ENCODE data around the gene TRNAU1AP.

The TRNAU1AP gene

DNA sequence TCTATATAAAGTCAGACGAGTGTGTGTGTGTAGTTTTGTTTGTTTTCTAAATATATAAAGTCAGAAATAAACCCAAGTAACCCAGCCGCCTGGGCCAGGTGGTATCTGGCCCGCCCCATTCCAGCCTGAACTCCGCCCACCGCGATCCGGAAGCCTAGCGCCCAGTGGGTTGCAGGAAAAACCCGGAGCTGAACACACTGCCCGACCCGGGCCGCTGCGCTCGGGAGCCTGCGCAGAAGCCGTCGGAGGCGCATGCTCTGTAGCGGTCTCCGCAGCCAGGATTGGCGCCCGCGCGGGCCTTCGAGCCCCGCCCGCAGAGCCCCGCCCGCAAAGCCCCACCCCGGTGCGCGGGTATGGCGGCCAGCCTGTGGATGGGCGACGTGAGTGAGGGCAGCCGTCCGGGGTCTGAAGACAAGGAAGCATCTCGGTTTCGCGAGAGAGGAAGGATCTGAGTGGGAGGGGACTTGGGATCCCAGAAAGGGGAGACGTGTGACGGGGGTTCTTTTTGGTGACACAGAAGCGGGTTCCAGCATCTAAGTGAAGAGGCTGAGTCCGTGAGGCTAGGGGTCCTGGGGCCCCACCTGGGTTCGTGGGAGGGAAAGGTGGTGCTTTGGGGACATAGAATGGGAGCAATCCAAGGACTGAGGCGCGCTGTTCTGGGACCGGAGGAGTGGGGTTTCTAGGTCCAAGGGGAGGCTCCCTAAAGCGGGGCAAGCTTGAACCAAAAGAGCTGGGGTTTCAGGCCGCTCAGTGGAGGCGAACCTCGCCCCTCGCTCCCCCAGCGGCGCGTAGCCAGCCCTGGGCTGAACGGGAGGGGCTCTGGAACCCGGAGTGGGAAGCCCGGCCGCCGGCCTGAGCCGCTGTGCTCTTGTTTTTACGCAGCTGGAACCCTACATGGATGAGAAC is at the start of gene TRNAU1AP:
Gene TRNAU1AP (plus strand): TSS at position 328 of the 906 bp plus-strand sequence. CDS start 26 bp downstream, at position 354.
- TF ChIP-seq RAD21 (IDR thresholded peaks at IDR 0.05; ENCODE audit: low read depth) = no peak
- no peak for TF ChIP-seq EP300 (IDR thresholded peaks at IDR 0.05; ENCODE audit: borderline replicate concordance)
- peak; percentile 85 for TF ChIP-seq TAF1 (IDR thresholded peaks at IDR 0.05; ENCODE audit: low read depth)
- TF ChIP-seq, protein P1, sequence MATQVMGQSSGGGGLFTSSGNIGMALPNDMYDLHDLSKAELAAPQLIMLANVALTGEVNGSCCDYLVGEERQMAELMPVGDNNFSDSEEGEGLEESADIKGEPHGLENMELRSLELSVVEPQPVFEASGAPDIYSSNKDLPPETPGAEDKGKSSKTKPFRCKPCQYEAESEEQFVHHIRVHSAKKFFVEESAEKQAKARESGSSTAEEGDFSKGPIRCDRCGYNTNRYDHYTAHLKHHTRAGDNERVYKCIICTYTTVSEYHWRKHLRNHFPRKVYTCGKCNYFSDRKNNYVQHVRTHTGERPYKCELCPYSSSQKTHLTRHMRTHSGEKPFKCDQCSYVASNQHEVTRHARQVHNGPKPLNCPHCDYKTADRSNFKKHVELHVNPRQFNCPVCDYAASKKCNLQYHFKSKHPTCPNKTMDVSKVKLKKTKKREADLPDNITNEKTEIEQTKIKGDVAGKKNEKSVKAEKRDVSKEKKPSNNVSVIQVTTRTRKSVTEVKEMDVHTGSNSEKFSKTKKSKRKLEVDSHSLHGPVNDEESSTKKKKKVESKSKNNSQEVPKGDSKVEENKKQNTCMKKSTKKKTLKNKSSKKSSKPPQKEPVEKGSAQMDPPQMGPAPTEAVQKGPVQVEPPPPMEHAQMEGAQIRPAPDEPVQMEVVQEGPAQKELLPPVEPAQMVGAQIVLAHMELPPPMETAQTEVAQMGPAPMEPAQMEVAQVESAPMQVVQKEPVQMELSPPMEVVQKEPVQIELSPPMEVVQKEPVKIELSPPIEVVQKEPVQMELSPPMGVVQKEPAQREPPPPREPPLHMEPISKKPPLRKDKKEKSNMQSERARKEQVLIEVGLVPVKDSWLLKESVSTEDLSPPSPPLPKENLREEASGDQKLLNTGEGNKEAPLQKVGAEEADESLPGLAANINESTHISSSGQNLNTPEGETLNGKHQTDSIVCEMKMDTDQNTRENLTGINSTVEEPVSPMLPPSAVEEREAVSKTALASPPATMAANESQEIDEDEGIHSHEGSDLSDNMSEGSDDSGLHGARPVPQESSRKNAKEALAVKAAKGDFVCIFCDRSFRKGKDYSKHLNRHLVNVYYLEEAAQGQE (IDR thresholded peaks at IDR 0.05; ENCODE audit: low read depth) = no peak
- TF ChIP-seq, protein P2, sequence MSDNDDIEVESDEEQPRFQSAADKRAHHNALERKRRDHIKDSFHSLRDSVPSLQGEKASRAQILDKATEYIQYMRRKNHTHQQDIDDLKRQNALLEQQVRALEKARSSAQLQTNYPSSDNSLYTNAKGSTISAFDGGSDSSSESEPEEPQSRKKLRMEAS (IDR thresholded peaks at IDR 0.05) = peak; percentile 66
- no peak for TF ChIP-seq FOXM1 (IDR thresholded peaks at IDR 0.05; ENCODE audit: borderline replicate concordance, low read depth)
- TF ChIP-seq TCF12 (IDR thresholded peaks at IDR 0.05; ENCODE audit: low read depth) = peak; percentile 55; the same call in 1 of the 2 replicates
- TF ChIP-seq EGR1 (IDR thresholded peaks at IDR 0.05) = no peak
- no peak for TF ChIP-seq CREB1 (IDR thresholded peaks at IDR 0.05; ENCODE audit: low read depth)
- TF ChIP-seq, protein P3, sequence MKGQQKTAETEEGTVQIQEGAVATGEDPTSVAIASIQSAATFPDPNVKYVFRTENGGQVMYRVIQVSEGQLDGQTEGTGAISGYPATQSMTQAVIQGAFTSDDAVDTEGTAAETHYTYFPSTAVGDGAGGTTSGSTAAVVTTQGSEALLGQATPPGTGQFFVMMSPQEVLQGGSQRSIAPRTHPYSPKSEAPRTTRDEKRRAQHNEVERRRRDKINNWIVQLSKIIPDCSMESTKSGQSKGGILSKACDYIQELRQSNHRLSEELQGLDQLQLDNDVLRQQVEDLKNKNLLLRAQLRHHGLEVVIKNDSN (IDR thresholded peaks at IDR 0.05) = peak; percentile 37; the same call in 1 of the 2 replicates
- TF ChIP-seq TEAD4 (IDR thresholded peaks at IDR 0.05) = peak; percentile 28
- TF ChIP-seq ZBTB7A (IDR thresholded peaks at IDR 0.05; ENCODE audit: low read depth) = peak; percentile 81; the same call in 1 of the 2 replicates
- TF ChIP-seq YY1 (IDR thresholded peaks at IDR 0.05; ENCODE audit: low read depth) = peak; percentile 92
- TF ChIP-seq NFIC (IDR thresholded peaks at IDR 0.05) = peak; percentile 25; the same call in 1 of the 2 replicates

DNA sequence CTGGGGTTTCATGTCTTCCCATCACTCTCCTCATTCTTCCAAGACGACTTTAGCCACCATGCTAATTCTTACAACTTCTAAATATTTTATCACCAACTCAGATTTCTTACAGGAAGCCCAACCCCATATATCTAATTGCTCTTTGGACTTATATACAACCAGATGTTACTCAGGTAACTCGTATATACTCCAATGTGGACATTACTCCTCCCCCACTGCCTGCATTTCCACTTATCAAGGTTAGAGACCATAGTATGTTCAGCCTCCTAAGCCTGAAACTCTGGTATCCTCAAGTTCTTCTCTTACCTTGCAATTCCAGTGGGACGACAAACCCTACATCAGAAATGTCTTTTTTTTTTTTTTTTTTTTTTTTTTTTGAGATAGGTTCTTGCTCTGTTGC is 49.8 kb upstream of the TRNAU1AP start:
- TF ChIP-seq TCF12 (IDR thresholded peaks at IDR 0.05; ENCODE audit: low read depth) = no peak
- TF ChIP-seq ZBTB7A (IDR thresholded peaks at IDR 0.05; ENCODE audit: low read depth) = no peak
- no peak for TF ChIP-seq EGR1 (IDR thresholded peaks at IDR 0.05)

DNA sequence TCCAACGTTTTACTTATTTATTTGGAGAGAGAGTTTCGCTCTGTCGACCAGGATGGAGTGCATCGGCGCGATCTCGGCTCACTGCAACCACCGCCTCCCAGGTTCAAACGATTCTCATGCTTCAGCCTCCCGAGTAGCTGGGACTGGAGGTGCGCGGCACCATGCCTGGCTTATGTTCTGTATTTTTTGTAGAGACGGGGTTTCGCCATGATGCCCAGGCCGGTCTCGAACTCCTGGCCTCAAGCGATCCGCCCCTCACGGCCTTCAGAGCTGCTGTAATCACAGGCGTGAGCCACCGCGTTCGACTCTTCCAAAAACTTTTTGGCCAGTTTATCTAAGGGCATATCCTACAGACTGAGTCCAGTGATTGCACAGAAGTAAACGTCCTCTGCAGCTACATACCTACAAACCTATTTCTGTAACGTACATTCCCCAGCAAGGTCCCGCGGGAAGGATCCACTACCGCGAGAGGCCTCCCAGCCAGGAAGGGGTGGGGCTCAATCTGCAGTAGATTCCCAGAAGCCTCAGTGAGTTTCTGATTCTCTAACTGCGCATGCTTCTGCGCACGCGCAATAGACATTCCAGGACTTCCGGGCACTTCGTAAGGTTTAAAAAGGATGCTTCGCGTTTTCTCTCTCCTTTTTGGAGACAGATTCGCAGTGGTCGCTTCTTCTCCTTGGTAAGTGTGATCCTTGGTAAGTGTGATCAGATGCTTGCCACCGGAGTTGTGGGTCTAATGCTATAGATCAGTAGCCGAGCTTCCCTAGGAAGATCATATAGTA is 47.3 kb upstream of the TRNAU1AP start, which contains the start of gene RCC1:
Gene RCC1 (plus strand): TSS at position 638 of the 782 bp plus-strand sequence. CDS start 23,824 bp downstream, outside the sequence.
- TF ChIP-seq TCF12 (IDR thresholded peaks at IDR 0.05; ENCODE audit: low read depth) (peak; percentile 56; the same call in 1 of the 2 replicates), RAD21 (IDR thresholded peaks at IDR 0.05; ENCODE audit: low read depth) (no peak), TAF1 (IDR thresholded peaks at IDR 0.05; ENCODE audit: low read depth) (peak; percentile 93), FOXM1 (IDR thresholded peaks at IDR 0.05; ENCODE audit: borderline replicate concordance, low read depth) (no peak), TEAD4 (IDR thresholded peaks at IDR 0.05) (peak; percentile 37; the same call in 1 of the 2 replicates)

DNA sequence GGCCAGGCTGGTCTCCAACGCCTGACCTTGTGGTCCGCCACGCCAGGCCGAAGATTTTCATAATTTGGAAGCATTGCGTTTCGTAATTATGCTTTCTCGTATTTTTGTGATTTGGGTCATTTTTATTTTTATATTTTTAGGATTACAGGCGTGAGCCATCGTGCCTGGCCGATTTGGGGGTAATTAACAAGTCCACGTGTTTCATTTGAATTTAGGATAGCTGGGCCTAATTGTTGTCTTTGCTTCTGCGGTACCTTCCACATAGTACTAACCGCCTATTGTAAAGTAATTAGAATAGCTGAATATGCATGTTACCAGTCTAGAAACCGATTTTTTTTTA is 46.0 kb upstream of the TRNAU1AP start:
- TF ChIP-seq YY1 (IDR thresholded peaks at IDR 0.05; ENCODE audit: low read depth) (no peak), NFIC (IDR thresholded peaks at IDR 0.05) (no peak), TAF1 (IDR thresholded peaks at IDR 0.05; ENCODE audit: low read depth) (no peak), TCF12 (IDR thresholded peaks at IDR 0.05; ENCODE audit: low read depth) (no peak; the same call in 1 of the 2 replicates), EP300 (IDR thresholded peaks at IDR 0.05; ENCODE audit: borderline replicate concordance) (no peak)
- TF ChIP-seq, protein P2 (IDR thresholded peaks at IDR 0.05) = peak; percentile 52; the same call in 1 of the 2 replicates

DNA sequence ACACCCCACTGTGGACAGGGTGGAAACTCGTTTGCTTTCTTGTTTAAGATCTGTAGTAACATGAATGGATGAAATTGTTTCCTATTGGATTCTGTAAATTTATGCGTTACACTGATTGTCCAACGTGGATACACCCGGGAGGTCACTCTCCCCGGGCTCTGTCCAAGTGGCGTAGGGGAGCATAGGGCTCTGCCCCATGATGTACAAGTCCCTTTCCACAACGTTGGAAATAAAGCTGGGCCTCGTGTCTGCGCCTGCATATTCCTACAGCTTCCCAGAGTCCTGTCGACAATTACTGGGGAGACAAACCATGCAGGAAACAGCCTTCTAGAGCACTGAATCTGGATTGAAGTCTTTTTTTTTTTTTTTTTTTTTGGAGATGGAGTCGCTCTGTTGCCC is 45.6 kb upstream of the TRNAU1AP start:
- TF ChIP-seq ZBTB7A (IDR thresholded peaks at IDR 0.05; ENCODE audit: low read depth) (no peak), YY1 (IDR thresholded peaks at IDR 0.05; ENCODE audit: low read depth) (no peak), TAF1 (IDR thresholded peaks at IDR 0.05; ENCODE audit: low read depth) (no peak), FOXM1 (IDR thresholded peaks at IDR 0.05; ENCODE audit: borderline replicate concordance, low read depth) (no peak), NFIC (IDR thresholded peaks at IDR 0.05) (no peak), EGR1 (IDR thresholded peaks at IDR 0.05) (no peak), RAD21 (IDR thresholded peaks at IDR 0.05; ENCODE audit: low read depth) (no peak), TEAD4 (IDR thresholded peaks at IDR 0.05) (no peak), CEBPB (IDR thresholded peaks at IDR 0.05) (no peak), TCF12 (IDR thresholded peaks at IDR 0.05; ENCODE audit: low read depth) (no peak), CREB1 (IDR thresholded peaks at IDR 0.05; ENCODE audit: low read depth) (no peak), EP300 (IDR thresholded peaks at IDR 0.05; ENCODE audit: borderline replicate concordance) (no peak)
- TF ChIP-seq, protein P2 (IDR thresholded peaks at IDR 0.05) = no peak
- TF ChIP-seq, protein P3 (IDR thresholded peaks at IDR 0.05) = no peak
- TF ChIP-seq, protein P1 (IDR thresholded peaks at IDR 0.05; ENCODE audit: low read depth) = no peak
